Measurements from ENCODE around the gene PLCL2.

The PLCL2 gene

GRCh38 chr3:17054301-17054981, 169.7 kb downstream of the PLCL2 start:
- no peak for DNase-seq

- DNase-seq, result no peak
These were observed 170.2 kb downstream of the PLCL2 start for GRCh38 chr3:17054982-17055343.

DNA sequence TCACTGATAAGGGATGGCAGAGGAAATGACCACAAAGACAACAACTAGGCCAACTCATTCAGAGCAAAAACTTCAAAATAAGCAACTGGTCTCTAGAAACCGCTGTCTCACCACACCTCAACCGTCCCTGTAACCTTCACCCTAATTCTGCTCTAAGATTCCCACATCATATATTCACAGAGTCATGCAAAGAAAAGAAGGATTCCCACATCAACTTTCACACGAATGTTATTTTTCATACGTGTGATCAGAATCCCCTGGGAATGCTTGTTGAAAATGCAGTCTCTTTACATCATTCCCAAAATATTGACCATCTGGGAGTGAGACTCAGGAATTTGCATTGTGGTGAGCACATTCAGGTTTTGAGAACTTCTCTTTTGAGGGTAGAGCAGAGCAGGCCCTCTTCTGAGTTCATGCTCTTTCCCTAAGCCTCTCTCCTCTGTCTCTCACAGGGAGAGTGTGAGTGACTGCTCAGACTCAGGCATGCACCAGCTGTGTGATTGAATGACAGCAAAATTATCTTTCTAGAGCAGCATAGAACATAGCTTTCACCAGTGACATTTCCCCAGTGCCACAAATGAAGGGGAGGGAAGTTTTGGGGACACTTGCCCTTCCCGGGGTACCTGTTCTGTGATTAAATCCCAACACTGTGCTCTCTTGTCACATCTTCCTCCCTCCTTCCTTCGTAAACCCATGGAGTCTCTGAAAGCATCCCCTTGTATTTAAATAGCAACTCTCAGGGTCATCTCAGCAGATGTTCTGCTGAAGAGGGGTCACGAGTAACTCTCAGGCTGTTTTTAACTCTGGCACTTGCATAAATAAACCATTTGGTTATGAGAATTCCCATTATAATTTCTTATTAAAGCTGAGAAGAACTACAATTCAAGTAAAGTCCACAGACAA, 170.9 kb downstream of the PLCL2 start:
- DNase-seq, result no peak

DNA sequence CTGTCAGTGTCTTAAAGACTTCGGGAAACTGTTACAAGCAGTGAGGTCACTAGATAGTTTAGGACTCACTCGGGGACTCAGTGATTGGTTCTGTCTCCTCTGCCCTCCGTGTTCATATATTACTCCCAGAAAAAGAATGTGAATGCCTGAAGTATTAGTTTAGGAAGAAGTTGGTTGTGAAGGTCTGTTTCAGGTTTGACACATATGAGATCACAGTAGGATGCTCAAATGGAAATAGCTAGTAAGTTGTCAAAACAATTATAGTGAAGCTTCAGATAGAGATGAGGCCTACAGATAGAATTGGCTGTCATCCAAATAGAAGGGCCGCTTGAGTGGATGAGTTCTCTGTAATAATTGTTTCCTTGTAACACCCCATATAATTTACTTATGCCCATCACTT, 172.6 kb downstream of the PLCL2 start:
- DNase-seq, result no peak

DNA sequence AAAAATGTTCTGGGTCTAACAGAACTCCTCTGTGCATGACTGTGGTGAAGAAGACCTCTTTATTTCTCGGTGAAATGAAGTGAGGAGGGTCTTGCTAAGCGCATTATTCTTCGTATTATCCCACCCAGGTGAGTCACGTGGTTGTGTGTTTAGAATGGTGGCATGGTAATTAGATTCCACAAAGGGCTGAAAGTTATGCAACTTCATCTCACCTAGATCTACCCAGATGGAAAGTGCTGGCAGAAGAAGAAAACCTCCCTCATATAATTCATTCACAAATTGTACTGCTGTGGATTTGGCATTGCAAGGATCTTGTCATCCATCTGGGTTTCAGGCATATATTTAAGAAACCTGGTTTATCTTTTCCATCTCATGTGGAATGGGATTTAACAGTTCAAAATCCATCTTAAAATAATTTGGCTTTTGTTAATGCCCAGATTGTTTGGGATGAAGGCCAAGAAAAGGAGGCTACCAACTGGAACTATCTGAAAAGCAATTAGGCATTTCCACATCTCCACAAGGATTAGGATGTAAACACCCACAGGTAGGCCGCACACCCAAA, 175.3 kb downstream of the PLCL2 start:
- no peak for DNase-seq

GRCh38 chr3:17061005-17061404, 176.2 kb downstream of the PLCL2 start:
- no peak for DNase-seq

DNA sequence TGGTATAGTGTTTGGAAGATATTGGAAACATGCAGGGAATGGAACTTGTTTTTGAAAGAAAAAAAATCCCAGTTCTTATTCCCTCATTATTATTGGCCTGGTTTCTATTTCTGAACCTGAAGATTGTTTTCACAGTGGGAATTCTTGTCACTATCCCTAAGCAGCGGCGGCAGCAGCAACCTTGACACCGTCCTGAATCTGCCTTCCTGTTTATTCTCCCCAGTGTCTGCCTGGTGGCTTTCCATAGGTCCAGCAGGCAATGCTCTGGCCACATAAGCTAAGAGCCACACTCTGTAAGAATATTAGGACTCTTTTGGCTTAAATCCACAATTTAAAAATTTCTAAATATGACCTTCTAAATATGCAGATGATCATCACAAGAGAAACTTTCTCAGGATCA, 178.0 kb downstream of the PLCL2 start:
- no peak for DNase-seq

GRCh38 chr3:17063596-17063995, 178.8 kb downstream of the PLCL2 start:
- DNase-seq, result no peak

GRCh38 chr3:17065315-17065714, 180.6 kb downstream of the PLCL2 start:
- no peak for DNase-seq

- no peak for DNase-seq
These were observed 181.1 kb downstream of the PLCL2 start for GRCh38 chr3:17065881-17066280.

DNA sequence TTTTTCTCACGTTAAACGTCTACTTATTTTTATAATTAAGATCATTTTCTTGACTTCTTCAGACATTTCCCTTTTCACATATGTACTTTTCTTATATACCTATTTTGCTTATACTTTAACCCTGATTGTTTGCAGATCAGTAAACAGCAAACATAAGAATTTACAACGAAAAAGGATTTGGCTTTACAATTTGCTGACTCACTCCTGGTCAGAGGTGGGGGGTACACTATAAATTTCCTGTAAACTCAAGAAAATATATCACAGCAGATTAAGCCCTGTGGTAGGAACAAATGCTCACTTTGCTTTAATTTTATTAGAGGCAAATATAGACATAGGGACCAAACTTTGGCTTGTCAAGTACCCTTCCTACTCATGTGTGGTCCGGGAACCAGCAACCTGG, 185.0 kb downstream of the PLCL2 start:
- DNase-seq, result no peak

GRCh38 chr3:17070161-17070959, 185.6 kb downstream of the PLCL2 start:
- DNase-seq, result peak; percentile 57

GRCh38 chr3:17074559-17074958, 189.8 kb downstream of the PLCL2 start:
- DNase-seq, result no peak

- no peak for DNase-seq
These were observed 190.6 kb downstream of the PLCL2 start for GRCh38 chr3:17075358-17075757.

DNA sequence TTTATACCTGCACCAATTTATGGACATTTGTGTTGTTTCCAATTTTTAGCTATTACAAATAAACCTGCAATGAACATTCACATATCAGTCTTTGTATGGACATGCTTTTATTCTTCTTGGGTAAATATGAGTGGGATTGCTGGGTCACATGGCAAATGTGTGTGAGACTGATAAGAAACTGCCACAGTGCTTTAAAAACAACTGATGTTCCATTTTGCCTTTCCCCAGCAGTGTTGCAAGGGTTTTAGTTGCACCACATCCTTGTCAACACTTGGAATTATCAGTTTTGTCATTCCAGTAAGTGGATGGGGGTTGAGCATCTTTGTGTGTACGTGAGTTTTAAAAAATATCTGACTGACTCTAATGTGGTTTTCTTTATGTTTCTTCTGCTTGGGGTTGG, 191.2 kb downstream of the PLCL2 start:
- no peak for DNase-seq

DNA sequence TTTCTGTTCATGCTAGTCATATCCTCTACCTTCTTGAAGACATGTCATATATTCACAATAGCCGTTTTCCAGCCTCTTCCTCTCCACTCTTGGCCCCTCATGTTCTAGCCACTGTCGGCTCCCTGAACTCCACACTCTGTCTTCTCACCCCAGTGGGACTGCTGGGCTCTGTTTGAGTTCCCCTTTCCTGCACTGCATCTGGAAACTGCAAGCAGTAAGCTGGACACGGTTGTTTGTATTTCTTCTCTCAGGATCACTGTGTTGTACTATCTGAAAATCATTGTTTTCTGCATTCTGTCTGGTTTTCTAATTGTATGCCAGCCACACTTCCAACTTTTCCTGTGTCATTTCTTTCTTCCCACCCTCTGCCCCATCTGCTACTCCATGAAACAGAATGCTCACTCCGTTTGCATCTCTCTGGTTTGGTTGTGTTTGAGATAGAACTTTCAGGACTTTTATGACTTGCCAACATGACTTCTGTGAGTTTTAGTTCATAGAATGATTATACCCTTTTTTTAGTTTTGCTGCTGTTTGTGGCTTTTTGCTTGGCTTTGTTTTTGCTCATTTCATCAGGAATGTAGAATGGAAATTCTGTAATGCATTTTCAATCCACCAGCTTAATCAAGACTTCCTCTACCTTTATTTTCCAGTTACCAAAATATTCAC, 192.3 kb downstream of the PLCL2 start:
- DNase-seq, result no peak

GRCh38 chr3:17077606-17078005, 192.9 kb downstream of the PLCL2 start:
- no peak for DNase-seq

DNA sequence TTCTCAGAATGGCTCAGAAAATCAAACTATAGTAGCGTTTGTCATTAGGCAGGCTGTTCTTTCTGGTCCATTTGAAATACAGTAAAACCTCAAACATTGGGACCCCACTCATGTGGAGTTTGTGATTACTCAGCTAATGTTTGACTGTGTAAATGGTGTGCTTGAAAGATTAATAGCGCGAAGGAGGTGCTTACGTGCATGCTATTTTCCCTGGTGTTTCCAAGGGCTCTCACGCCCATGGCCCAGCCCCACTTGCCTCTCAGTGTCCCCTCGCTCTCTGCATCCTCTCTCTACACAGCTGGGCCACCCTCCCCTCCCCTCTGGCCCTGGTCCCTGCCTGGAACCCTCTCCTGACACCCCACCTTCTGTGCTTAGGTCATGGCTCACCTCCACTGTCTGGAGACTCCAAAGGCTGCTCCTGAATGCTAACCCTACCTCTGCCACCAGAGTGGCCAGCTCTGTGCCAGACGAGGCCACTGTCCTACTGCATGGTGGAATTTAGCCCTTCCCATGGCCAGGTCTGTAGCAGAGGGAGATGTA, 194.2 kb downstream of the PLCL2 start:
- DNase-seq, result no peak

DNA sequence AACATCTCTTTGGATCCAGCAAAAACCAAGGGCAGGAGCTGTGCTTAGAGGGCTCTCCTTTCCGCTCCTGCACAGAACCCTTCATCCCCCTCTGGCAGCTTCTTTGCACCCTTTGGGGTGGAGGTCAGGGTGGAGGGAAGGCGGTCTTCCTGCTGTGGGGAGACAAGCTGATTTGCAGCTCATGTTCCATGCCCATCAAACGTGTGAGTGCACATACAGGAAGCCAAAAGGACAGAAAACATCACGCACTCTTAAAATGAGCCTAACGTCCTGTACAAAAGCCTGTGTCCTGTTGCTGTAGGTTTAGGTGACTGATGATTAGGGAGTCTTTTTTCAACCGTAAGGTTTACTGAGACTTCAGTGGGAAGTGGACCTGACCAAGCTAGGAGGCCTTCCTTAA, 195.2 kb downstream of the PLCL2 start:
- no peak for DNase-seq

DNA sequence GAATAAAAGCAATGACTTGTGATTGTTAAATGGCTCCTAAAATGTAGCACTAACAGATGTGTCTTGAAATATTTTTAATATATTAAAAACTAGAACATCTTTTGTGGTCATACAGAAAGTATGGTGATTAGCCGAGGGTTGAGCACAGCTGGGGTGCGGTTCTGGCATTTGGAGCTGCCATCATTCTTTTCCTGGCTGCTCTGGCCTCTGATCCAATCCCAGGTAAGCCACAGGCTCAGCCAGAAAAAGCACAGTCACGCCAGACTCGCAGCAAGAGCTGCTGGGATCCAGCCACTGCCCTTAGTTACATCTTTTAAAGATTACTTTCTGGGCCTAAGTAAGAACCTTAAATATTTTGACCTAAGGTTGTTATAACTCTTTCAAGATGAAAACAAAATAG, 196.8 kb downstream of the PLCL2 start:
- no peak for DNase-seq

GRCh38 chr3:17087509-17087908, 202.8 kb downstream of the PLCL2 start:
- DNase-seq, result no peak

GRCh38 chr3:17088017-17088416, 203.3 kb downstream of the PLCL2 start:
- DNase-seq, result no peak

All from NCI-H146 (cell line).